ENCODE results near the gene FGG.

GRCh38 chr4:154611833-154612232 is 623 bp downstream of the FGG start:
- TF ChIP-seq CTCF (tag by site-specific recombination; IDR thresholded peaks at IDR 0.05) (no peak), ZNF280D (tag by site-specific recombination; IDR thresholded peaks at IDR 0.05) (no peak), RBAK (tag by site-specific recombination; IDR thresholded peaks at IDR 0.05) (no peak), ZNF335 (tag by site-specific recombination; conservative IDR thresholded peaks at IDR 0.05) (no peak), ZNF16 (tag by site-specific recombination; IDR thresholded peaks at IDR 0.05; ENCODE audit: low read depth) (no peak), SP2 (tag by site-specific recombination; IDR thresholded peaks at IDR 0.05) (no peak), ZNF274 (IDR thresholded peaks at IDR 0.05; ENCODE audit: low read length) (no peak), ZNF274 (tag by site-specific recombination; IDR thresholded peaks at IDR 0.05; ENCODE audit: borderline replicate concordance) (no peak), ZNF121 (tag by site-specific recombination; IDR thresholded peaks at IDR 0.05) (no peak), ZFP41 (tag by site-specific recombination; IDR thresholded peaks at IDR 0.05; ENCODE audit: borderline replicate concordance) (no peak), ZNF768 (tag by site-specific recombination; IDR thresholded peaks at IDR 0.05) (no peak), ZIC2 (tag by site-specific recombination; IDR thresholded peaks at IDR 0.05) (no peak)

All from HEK293 (cell line).